GM23338 (cell line): ENCODE results near the gene CDK14. TPM values are rescaled to one million over a fixed set of nuclear protein-coding genes. Genes with fewer than 3 reads are reported as not detected.

Experiments
- ATAC-seq: fragments of 200-7000 bp; cut with Tn5 transposase; 3 replicates; pipeline ENCODE4 v1.9.1; 2020
- DNase-seq: peaks from one replicate; pipeline ENCODE4 v3.0.0-alpha.2; 2015; ENCODE audit warnings: low spot score
- H2AFZ ChIP-seq: fragments of 200-600 bp; sonication (generic); 2 replicates; pipeline ENCODE4 v1.8.0; 2016; ENCODE audit warnings: antibody characterized with exemption, mild to moderate bottlenecking, moderate library complexity
- H3F3A ChIP-seq: fragments of 200-600 bp; sonication (generic); replicated peaks from 2 replicates; pipeline ENCODE4 v1.8.0; 2017; ENCODE audit warnings: antibody characterized with exemption, mixed run types, low read depth
- H3K27ac ChIP-seq: fragments of 200-600 bp; sonication (generic); 2 replicates; pipeline ENCODE4 v1.6.1; 2016; ENCODE audit warnings: low read depth
- H3K27me3 ChIP-seq: fragments of 200-600 bp; sonication (generic); 2 replicates; pipeline ENCODE4 v1.8.0; 2016; ENCODE audit warnings: mild to moderate bottlenecking, mixed run types, moderate library complexity; ENCODE audit not compliant: insufficient read depth
- H3K36me3 ChIP-seq: fragments of 200-600 bp; sonication (generic); 2 replicates; pipeline ENCODE4 v1.8.0; 2016; ENCODE audit warnings: mild to moderate bottlenecking; ENCODE audit not compliant: insufficient read depth
- H3K4me1 ChIP-seq: fragments of 200-600 bp; sonication (generic); 2 replicates; pipeline ENCODE4 v1.8.0; 2016; ENCODE audit warnings: mild to moderate bottlenecking, moderate library complexity; ENCODE audit not compliant: insufficient read depth
- H3K4me2 ChIP-seq: fragments of 200-600 bp; sonication (generic); 2 replicates; pipeline ENCODE4 v1.7.1; 2017; ENCODE audit warnings: mixed run types
- H3K4me3 ChIP-seq: fragments of 200-600 bp; sonication (generic); 2 replicates; pipeline ENCODE4 v1.6.1; 2016; ENCODE audit warnings: mixed run types
- H3K79me2 ChIP-seq: fragments of 200-600 bp; sonication (generic); replicated peaks from 2 replicates; pipeline ENCODE4 v1.8.0; 2017; ENCODE audit warnings: mild to moderate bottlenecking; ENCODE audit not compliant: insufficient read depth
- H3K9me2 ChIP-seq: fragments of 200-600 bp; sonication (generic); 2 replicates; pipeline ENCODE4 v1.8.0; 2017; ENCODE audit not compliant: insufficient read depth
- H4K20me1 ChIP-seq: fragments of 200-600 bp; sonication (generic); replicated peaks from 2 replicates; pipeline ENCODE4 v1.8.0; 2017; ENCODE audit warnings: mild to moderate bottlenecking; ENCODE audit not compliant: insufficient read depth
- H3K27ac Mint-ChIP-seq: 2 replicates; pipeline ENCODE4 v1.8.0; 2020; ENCODE audit warnings: inconsistent platforms, mild to moderate bottlenecking, moderate library complexity, mixed read lengths
- H3K27me3 Mint-ChIP-seq: 3 replicates; pipeline ENCODE4 v1.8.0; 2022; ENCODE audit warnings: low read depth, mild to moderate bottlenecking, moderate library complexity, mixed read lengths, inconsistent platforms; ENCODE audit not compliant: insufficient read depth, poor library complexity
- H3K36me3 Mint-ChIP-seq: 3 replicates; pipeline ENCODE4 v1.8.0; 2021; ENCODE audit warnings: low read depth, mild to moderate bottlenecking, inconsistent platforms, moderate library complexity, mixed read lengths
- H3K4me1 Mint-ChIP-seq: 3 replicates; pipeline ENCODE4 v1.8.0; 2020; ENCODE audit warnings: mild to moderate bottlenecking, inconsistent platforms, mixed read lengths
- H3K4me3 Mint-ChIP-seq: 3 replicates; pipeline ENCODE4 v1.8.0; 2021; ENCODE audit warnings: moderate library complexity, mild to moderate bottlenecking, inconsistent platforms, mixed read lengths
- H3K9me3 Mint-ChIP-seq: 3 replicates; pipeline ENCODE4 v1.8.0; 2020; ENCODE audit warnings: moderate library complexity, mild to moderate bottlenecking, inconsistent platforms, mixed read lengths
- CREB1 ChIP-seq: fragments of 250-450 bp; sonication (Bioruptor Pico); IDR thresholded peaks from 2 replicates; pipeline ENCODE4 v1.5.0; 2020; ENCODE audit warnings: low read depth, mild to moderate bottlenecking, moderate library complexity
- EZH2 ChIP-seq: fragments of 200-600 bp; sonication (generic); IDR thresholded peaks from one replicate; pipeline ENCODE4 v1.8.0; 2017; ENCODE audit warnings: antibody characterized with exemption, mild to moderate bottlenecking, low read depth; ENCODE audit not compliant: unreplicated experiment
- EZH2phosphoT487 ChIP-seq: fragments of 200-600 bp; sonication (generic); IDR thresholded peaks from one replicate; pipeline ENCODE4 v1.8.1; 2018; ENCODE audit warnings: antibody characterized with exemption; ENCODE audit not compliant: unreplicated experiment
- ZNF114 ChIP-seq: fragments of 250-450 bp; sonication (Bioruptor Pico); IDR thresholded peaks from 2 replicates; pipeline ENCODE4 v1.5.0; 2020; ENCODE audit warnings: mild to moderate bottlenecking, moderate library complexity
- polyA plus RNA-seq: library from polyadenylated mRNA; unstranded; fragments of >200 nt; fragmentation: Nextera tagmentation; extraction: Ambion mirVana; gene quantifications from 2 replicates; pipeline ENCODE4 v1.2.1, GENCODE V29; 2016
- total RNA-seq: library from RNA; depleted of rRNA; stranded (reverse); fragments of >200 nt; shearing (Covaris generic); gene quantifications from 2 replicates; pipeline ENCODE4 v1.2.3, GENCODE V29; 2014
- TF ChIP-seq, protein P1 (sequence below), 2 experiments: fragments of 200-600 bp in 1 of 2; sonication (generic) in 1 of 2; conservative IDR thresholded peaks; 2 replicates each; pipeline versions ENCODE4 v1.5.1 to v1.6.1; 2016 to 2017; ENCODE audit warnings: antibody characterized with exemption in 2 of 2, low read depth in 2 of 2, mild to moderate bottlenecking in 2 of 2, moderate library complexity in 1 of 2
- TF ChIP-seq, protein P2 (sequence below): IDR thresholded peaks from 2 replicates; pipeline ENCODE4 v1.6.1; 2016; ENCODE audit warnings: antibody characterized with exemption
- TF ChIP-seq, protein P3 (sequence below): IDR thresholded peaks from one replicate; pipeline ENCODE4 v1.6.1; 2018; ENCODE audit warnings: antibody characterized with exemption; ENCODE audit not compliant: unreplicated experiment

The CDK14 gene
- total and polyA plus RNA-seq, 2 experiments from 2014 or later: 11.2 to 24.0 TPM

DNA sequence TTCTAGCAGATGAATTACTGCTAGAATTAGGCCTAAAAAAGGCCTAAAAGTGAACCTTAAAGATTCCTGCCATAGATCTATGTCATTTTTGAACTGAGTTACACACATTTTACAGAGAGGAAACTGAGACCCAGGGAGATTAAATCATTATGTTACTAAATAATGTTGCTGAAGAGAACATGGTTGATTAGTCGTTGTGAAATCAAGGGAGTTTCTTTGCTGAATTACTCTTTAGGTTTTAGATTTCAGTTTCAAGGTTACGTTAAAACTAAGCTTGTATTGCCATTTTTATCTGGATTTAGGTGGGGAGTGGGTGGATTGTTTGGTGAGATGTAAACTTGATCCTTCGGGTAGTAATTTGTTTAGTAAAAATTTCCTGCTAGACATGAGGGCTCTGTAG, 21.3 kb downstream of the CDK14 start (continued):
- TF ChIP-seq, protein P1, sequence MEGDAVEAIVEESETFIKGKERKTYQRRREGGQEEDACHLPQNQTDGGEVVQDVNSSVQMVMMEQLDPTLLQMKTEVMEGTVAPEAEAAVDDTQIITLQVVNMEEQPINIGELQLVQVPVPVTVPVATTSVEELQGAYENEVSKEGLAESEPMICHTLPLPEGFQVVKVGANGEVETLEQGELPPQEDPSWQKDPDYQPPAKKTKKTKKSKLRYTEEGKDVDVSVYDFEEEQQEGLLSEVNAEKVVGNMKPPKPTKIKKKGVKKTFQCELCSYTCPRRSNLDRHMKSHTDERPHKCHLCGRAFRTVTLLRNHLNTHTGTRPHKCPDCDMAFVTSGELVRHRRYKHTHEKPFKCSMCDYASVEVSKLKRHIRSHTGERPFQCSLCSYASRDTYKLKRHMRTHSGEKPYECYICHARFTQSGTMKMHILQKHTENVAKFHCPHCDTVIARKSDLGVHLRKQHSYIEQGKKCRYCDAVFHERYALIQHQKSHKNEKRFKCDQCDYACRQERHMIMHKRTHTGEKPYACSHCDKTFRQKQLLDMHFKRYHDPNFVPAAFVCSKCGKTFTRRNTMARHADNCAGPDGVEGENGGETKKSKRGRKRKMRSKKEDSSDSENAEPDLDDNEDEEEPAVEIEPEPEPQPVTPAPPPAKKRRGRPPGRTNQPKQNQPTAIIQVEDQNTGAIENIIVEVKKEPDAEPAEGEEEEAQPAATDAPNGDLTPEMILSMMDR (conservative IDR thresholded peaks at IDR 0.05; ENCODE audit: low read depth in 2 of 2): no peak
- no peak for TF ChIP-seq ZNF114 (CRISPR knock-in tag)
- no peak for TF ChIP-seq EZH2phosphoT487
- TF ChIP-seq, protein P2, sequence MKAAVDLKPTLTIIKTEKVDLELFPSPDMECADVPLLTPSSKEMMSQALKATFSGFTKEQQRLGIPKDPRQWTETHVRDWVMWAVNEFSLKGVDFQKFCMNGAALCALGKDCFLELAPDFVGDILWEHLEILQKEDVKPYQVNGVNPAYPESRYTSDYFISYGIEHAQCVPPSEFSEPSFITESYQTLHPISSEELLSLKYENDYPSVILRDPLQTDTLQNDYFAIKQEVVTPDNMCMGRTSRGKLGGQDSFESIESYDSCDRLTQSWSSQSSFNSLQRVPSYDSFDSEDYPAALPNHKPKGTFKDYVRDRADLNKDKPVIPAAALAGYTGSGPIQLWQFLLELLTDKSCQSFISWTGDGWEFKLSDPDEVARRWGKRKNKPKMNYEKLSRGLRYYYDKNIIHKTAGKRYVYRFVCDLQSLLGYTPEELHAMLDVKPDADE: no peak

DNA sequence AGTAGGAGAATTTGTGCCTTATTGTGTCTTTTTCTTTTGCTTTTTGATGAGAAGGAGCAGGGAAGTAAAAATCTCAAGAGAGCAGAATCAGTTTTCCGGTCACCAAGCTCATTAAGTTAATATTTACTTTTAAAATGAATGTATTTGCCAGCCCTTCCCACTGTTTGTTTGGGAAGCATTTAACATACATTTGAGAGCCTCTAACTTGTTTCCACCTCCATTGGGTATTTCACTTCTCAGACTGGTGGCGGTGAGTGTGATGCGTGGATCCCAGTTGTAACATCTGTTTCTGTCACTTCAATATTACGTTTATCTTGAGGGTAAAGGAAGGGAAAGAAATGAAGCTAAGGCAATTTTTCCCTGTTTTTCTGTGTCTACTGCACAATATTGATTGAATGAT, 22.8 kb downstream of the CDK14 start:
- H3K79me2 ChIP-seq: peaks cover 56% of the 10 kb centered on the region
- no peaks in the 10 kb centered on the region for H3K9me2 ChIP-seq
- DNase-seq: no peak
- H3K36me3 Mint-ChIP-seq: no peaks in the 10 kb centered on the region
- no peaks in the 10 kb centered on the region for H3K9me3 Mint-ChIP-seq
- no peak for ATAC-seq
- peaks cover 5% of the 10 kb centered on the region; the same call in 1 of the 2 replicates for H4K20me1 ChIP-seq
- H3K4me1 ChIP-seq: peaks cover 45% of the 10 kb centered on the region
- no peak overlapping the region for H3K27ac ChIP-seq
- no peak overlapping the region for H3K4me3 ChIP-seq
- no peak overlapping the region for H2AFZ ChIP-seq
- no peaks in the 10 kb centered on the region for H3F3A ChIP-seq
- TF ChIP-seq, protein P3, sequence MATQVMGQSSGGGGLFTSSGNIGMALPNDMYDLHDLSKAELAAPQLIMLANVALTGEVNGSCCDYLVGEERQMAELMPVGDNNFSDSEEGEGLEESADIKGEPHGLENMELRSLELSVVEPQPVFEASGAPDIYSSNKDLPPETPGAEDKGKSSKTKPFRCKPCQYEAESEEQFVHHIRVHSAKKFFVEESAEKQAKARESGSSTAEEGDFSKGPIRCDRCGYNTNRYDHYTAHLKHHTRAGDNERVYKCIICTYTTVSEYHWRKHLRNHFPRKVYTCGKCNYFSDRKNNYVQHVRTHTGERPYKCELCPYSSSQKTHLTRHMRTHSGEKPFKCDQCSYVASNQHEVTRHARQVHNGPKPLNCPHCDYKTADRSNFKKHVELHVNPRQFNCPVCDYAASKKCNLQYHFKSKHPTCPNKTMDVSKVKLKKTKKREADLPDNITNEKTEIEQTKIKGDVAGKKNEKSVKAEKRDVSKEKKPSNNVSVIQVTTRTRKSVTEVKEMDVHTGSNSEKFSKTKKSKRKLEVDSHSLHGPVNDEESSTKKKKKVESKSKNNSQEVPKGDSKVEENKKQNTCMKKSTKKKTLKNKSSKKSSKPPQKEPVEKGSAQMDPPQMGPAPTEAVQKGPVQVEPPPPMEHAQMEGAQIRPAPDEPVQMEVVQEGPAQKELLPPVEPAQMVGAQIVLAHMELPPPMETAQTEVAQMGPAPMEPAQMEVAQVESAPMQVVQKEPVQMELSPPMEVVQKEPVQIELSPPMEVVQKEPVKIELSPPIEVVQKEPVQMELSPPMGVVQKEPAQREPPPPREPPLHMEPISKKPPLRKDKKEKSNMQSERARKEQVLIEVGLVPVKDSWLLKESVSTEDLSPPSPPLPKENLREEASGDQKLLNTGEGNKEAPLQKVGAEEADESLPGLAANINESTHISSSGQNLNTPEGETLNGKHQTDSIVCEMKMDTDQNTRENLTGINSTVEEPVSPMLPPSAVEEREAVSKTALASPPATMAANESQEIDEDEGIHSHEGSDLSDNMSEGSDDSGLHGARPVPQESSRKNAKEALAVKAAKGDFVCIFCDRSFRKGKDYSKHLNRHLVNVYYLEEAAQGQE: no peak
- H3K4me2 ChIP-seq: no peak overlapping the region
- H3K4me1 Mint-ChIP-seq: peaks cover 66% of the 10 kb centered on the region
- peaks cover 17% of the 10 kb centered on the region; the same call in 1 of the 2 replicates for H3K27me3 ChIP-seq
- peaks cover 1% of the 10 kb centered on the region for H3K27me3 Mint-ChIP-seq
- no peaks in the 10 kb centered on the region for H3K36me3 ChIP-seq
- H3K4me3 Mint-ChIP-seq: no peak overlapping the region
- no peak overlapping the region for H3K27ac Mint-ChIP-seq

DNA sequence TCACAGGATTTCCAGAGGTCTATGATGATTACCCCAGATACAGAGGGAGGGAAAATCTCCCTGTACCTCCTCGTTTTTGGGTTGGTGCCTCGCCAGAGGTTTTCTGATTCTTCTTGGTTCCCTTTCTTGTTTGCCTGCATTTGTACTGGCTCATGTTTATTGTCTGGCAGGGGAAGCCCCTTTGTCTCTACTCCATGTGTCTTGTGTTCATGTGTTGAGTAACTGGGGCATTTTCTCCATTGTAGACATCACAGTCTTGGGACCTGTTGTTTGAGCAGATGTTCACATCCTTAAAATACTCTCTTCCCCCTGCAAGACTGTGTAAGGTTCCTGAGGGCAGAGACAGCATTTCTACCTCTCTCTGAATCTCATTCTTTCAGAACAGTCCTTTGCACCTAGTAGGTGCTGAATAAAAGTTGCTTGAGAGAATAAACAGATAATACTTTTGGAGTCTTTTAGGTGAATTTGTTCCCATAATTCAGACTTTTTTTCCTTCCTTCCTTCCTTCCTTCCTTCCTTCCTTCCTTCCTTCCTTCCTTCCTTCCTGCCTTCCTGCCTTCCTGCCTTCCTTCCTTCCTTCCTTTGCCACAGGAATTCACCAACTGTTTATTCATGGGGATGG, 25.1 kb downstream of the CDK14 start:
- Mint-ChIP-seq H3K27ac (no peak overlapping the region), H3K27me3 (peaks cover 1% of the 10 kb centered on the region), H3K4me3 (peak overlapping the region; percentile 11; the same call in 2 of the 3 replicates), H3K36me3 (no peaks in the 10 kb centered on the region), H3K9me3 (no peaks in the 10 kb centered on the region), H3K4me1 (peaks cover 80% of the 10 kb centered on the region)
- H3K79me2 ChIP-seq: peaks cover 35% of the 10 kb centered on the region
- H3K4me3 ChIP-seq: peak overlapping the region; percentile 24; the same call in 1 of the 2 replicates
- H3K36me3 ChIP-seq: no peaks in the 10 kb centered on the region
- peaks cover 5% of the 10 kb centered on the region; the same call in 1 of the 2 replicates for H4K20me1 ChIP-seq
- no peaks in the 10 kb centered on the region for H3K9me2 ChIP-seq
- no peak for TF ChIP-seq CREB1 (CRISPR knock-in tag)
- TF ChIP-seq, protein P1 (conservative IDR thresholded peaks at IDR 0.05; ENCODE audit: low read depth in 2 of 2): no peak
- no peak for TF ChIP-seq EZH2
- no peak for TF ChIP-seq EZH2phosphoT487
- no peaks in the 10 kb centered on the region for H3F3A ChIP-seq
- peaks cover 67% of the 10 kb centered on the region for H3K4me1 ChIP-seq
- H3K27me3 ChIP-seq: peaks cover 17% of the 10 kb centered on the region; the same call in 1 of the 2 replicates
- DNase-seq (no peak), ATAC-seq (peak; percentile 16; the same call in 1 of the 3 replicates)
- H3K27ac ChIP-seq: no peak overlapping the region
- peak overlapping the region; percentile 45 for H3K4me2 ChIP-seq
- H2AFZ ChIP-seq: no peak overlapping the region
